Right ventricle myocardium inferior (tissue), 1 donor: ENCODE results near the gene PTPRN2. TPM values are rescaled to one million over a fixed set of nuclear protein-coding genes. Genes with fewer than 3 reads are reported as not detected.
"Not testable (repeated sequence)": the region's sequence is repeated elsewhere in the genome, so short reads cannot be mapped to it uniquely, and the experiment has no call there.

Source experiments
- ATAC-seq: fragments of 200-7000 bp; cut with Tn5 transposase; one replicate; pipeline ENCODE4 v1.9.1; 2020; ENCODE audit warnings: mild to moderate bottlenecking, moderate library complexity
- DNase-seq: peaks from one replicate; pipeline ENCODE4 v3.0.0; 2021; ENCODE audit errors: missing footprints
- intact Hi-C: fragments of 100-400 bp; cut with DNase I; formaldehyde crosslinking; loops from one replicate; pipeline ENCODE4 v1.11.0; 2022
- total RNA-seq: library from RNA; stranded (reverse); fragmentation: NEBNext Ultra II Directional; extraction: Animal tissue kit (Norgen Biotek cat#: 25700); gene quantifications from one replicate; pipeline ENCODE4 v1.2.1, GENCODE V29; 2021
- donor health status: DM: no; HTN: yes; CAD: no; lungs with severe emphysema.

The PTPRN2 gene
- total RNA-seq, 1 donor from 2014 or later: 1.6 TPM

- intact Hi-C loops: no loop called here
- ATAC-seq (no peak), DNase-seq (peak; percentile 13)
Observed at GRCh38 chr7:158300427-158300826, 287.2 kb downstream of the PTPRN2 start.

DNA sequence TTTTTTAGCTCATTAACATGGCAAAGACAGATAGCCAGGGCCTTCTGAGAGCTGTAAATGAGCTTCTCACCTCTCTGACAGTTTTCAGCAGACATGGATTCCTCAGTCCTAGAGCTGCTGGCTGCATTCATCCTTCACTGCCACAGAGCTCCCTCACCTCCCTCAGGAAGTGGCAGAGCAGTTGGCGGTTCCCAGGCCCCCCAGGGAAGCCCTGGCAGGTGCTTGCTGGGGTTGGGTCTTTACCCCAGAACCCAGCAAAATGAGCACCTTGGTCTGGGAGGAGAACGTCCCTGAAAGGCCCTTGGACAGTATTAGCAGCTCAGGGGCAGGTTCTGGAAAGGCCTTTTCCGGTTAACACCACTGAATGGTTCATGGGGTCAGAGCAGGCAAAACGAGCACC lies 288.0 kb downstream of the PTPRN2 start:
- DNase-seq (no peak), ATAC-seq (no peak)
- intact Hi-C loops: no loop called here

GRCh38 chr7:158296798-158297104 lies 290.9 kb downstream of the PTPRN2 start:
- ATAC-seq (no peak), DNase-seq (peak; percentile 28)
- intact Hi-C loops: no loop called here

- intact Hi-C loops: no loop called here
- DNase-seq: peak; percentile 16
- ATAC-seq: no peak
Observed at GRCh38 chr7:158295966-158296797, 291.4 kb downstream of the PTPRN2 start.

GRCh38 chr7:158294468-158295215 lies 293.0 kb downstream of the PTPRN2 start:
- intact Hi-C loops, ATAC-seq, DNase-seq: not testable (repeated sequence)

- ATAC-seq (no peak), DNase-seq (peak; percentile 7)
- intact Hi-C loops: no loop called here
Observed at GRCh38 chr7:158292948-158293347, 294.7 kb downstream of the PTPRN2 start.

DNA sequence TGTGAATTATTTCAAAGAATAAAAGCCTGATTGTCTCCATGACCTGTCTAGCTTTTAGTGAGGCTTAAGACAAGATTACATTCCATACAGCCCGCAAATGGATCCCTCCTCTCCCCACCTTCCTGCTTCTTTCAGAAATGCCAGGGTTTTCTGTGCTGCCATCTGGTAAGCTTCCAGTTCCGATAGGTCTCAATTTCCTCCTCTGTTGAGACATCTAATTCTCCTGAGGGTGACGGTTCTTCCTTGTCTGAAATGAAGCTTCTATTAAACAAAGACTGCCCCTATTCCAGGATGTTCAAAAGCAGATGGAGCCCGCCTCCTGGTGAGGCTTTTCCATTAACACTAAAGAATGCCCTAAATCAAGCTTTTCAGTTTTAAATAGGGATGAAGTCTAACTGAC lies 295.6 kb downstream of the PTPRN2 start:
- ATAC-seq: no peak
- DNase-seq: no peak
- intact Hi-C loops: no loop called here

DNA sequence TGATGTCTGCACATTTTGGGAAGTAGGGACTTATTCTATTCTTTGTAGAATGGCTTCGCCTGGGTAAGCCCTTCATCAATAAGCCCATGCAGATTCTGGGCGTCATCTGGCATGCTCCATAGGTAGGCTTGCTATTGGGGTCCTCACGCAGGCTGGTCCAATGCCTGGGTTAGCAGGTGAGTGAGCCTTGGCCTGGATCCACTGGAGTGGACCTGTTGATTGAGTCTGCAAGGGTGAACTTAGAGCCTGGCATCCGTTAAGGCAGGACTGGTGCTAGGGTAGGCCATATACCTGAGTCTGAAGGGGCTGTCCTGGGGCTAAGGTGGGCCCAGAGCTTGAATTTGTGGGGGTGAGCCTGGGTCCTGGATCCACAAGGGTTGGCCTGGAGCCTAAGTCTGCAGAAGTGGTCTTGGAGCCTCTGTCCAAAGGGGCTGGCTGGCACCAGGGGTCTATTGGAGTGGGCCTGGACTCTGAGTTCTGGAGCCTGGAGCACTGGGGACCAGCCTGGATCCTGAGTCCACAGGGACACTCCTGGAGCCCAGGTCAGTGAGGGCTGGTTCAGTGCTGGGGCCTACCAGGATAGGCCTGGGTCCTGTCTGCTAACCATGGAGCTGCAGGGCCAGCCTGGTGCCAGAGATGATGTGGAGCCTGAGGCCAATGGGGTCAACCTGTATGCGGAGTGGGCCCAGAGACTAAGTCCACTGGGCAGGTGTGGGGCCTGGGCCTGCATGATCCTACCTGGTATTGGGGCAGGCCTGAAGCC lies 297.7 kb downstream of the PTPRN2 start:
- intact Hi-C loops: no loop called here
- no peak for ATAC-seq
- peak; percentile 48 for DNase-seq

DNA sequence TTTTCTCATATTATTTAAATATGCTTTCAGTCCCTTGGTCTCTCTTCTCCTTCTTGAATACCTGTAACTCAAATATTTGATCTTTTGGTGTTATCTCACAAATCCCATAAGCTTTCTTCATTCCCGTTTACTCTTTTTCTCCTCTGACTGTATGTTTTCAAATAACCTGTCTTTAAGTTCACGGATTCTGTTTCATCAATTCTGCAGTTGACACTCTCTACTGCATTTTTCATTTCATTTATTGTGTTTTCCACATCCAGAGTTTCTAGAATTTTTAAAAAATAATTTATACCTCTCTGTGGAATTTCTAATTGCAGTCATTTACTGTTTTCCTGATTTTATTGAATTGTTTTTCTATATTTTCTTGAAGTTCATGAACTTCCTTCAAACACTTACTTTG lies 298.4 kb downstream of the PTPRN2 start:
- intact Hi-C loops: no loop called here
- ATAC-seq: no peak
- DNase-seq: no peak

GRCh38 chr7:158286210-158286609 lies 301.4 kb downstream of the PTPRN2 start:
- DNase-seq (no peak), ATAC-seq (no peak)
- intact Hi-C loops: no loop called here

DNA sequence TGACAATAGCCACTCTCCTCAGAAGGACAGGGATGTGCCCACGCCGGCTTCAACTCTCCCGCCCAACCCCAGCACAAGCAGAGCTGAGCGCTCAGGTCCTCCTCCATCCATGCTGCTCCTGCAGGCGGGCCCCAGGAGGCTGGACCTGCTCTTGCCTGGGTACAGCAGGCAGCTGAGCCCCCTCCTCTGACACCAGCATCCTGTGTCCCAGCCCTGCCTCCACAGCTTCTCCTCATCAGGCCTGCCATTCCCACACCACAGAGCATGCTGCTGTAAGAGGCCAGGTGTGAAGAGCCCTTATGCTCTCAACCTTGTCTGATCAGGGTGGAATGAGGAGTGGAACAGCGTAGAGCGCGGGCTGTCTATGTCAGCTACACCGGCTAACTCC lies 302.2 kb downstream of the PTPRN2 start:
- ATAC-seq: no peak
- intact Hi-C loops: no loop called here
- DNase-seq: peak; percentile 50

GRCh38 chr7:158284617-158285382 lies 302.8 kb downstream of the PTPRN2 start:
- ATAC-seq (no peak), DNase-seq (no peak)
- intact Hi-C loops: no loop called here

DNA sequence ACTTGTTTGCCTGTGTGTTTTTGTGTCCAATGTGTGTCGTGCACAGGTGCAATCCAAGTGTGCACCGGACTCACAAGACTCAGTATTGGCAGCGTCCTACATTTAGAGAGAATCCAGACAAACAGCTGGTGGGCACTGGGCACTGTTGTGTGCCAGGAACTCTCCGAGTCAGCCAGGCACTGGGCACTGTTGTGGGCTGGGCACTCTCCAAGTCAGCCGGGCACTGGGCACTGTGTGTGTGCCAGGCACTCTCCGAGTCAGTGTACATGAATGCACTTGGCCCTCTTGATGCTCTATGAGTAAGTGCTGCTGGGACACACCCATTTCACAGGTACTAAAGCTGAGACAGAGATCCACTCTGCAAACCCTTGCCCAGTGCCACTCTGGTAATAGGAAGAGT lies 303.5 kb downstream of the PTPRN2 start:
- ATAC-seq (no peak), DNase-seq (no peak)
- intact Hi-C loops: no loop called here

DNA sequence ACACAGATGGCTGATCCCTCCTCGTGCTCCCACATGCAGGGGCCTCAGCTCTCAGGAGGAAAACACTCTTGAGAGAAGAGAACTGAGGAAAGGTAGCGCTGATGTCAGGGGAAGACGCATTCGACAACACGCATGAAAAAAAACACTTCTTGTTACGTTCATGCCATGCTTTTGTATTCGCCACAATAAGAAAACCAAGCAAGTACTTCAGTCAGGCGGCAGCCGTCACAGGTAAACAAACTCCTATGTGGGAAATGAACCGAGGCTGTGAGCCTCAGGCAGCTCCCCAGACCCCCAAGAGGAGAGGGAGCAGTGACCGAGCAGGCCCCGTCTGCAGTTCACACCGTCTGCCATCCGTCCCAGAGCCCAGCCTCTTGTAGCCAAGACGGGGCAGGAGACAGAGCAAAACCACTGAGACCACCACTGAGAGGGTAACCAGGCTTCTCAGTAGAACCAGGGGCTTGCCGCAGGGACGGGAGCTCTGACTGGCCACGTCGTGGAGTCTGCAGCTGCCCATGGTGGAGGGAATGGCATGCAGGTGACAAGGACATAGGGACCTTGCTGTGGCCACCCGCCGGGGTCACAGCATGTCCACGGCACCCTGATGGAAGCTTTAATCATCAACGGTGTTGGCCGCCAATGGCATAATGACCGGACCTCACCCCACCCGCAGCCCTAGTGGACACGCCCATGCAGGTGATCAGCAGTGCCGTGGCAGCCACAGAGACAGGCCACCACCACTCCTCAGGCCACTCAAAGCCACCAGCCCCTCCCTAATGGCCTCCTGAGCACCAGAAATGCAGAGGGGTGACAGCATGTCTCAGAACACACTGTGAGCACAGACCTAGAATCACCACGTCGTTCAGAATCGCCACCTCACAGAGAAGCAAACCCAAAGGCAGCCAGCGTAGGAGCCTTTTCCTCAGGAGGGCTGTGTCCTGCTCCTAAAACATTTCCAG lies 304.3 kb downstream of the PTPRN2 start:
- intact Hi-C loops: no loop called here
- ATAC-seq (no peak), DNase-seq (no peak)

- no peak for ATAC-seq
- DNase-seq: peak; percentile 26
- intact Hi-C loops: no loop called here
Observed at GRCh38 chr7:158282461-158283001, 305.1 kb downstream of the PTPRN2 start.

GRCh38 chr7:158281441-158281840 lies 306.2 kb downstream of the PTPRN2 start:
- no peak for ATAC-seq
- intact Hi-C loops: no loop called here
- DNase-seq: peak; percentile 20

GRCh38 chr7:158280448-158281144 lies 307.0 kb downstream of the PTPRN2 start:
- ATAC-seq (no peak), DNase-seq (peak; percentile 14)
- intact Hi-C loops: no loop called here
